Measurements from ENCODE around the gene NPRL2. TPM values are rescaled to one million over a fixed set of nuclear protein-coding genes. Genes with fewer than 3 reads are reported as not detected.

The NPRL2 gene
- total and polyA plus RNA-seq, 2 of the 8 experiments (the other 6 are each of a cell fraction or from before 2014, with no cell fraction given) = 28.4 to 51.4 TPM

DNA sequence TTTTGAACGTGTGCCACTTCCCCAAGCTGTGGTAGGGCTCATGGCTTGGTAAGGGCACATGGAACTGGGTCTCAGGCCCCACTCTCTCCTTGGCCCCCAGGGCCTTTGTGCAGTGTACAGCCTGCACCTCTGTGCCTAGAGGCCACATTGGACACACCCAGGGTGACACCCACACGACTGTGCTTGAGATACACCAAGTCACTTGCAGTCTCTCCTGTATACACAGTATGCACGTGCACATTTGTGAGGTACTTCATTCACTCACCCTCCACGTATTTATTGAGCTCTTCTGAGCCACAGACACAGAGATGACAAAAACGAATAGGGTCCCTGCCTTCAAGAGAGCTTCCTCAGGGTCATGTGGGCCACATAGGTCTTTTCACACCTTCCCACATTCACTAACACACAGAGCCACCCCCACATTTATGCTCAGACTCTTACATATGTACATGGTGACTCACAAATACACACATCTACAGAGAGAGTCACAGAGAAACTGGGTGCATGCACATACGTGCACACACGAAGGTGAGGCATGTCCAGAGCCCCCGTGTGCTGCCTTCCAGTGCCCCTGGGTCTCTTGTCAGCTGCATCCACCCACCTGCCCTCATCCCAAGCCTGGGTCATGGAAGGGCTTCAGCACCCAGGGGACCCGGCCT is 18.6 kb upstream of the NPRL2 start:
- POLR2A ChIA-PET (ENCODE audit: partially characterized antibody) = interaction anchor here (0.8 to 1.4 kb wide), 3 partner anchors 12 to 200 kb away, joined by 3 to 6 read pairs (median 4); partner anchors contain the start of gene HEMK1

More for the DNA sequence above, 18.6 kb upstream of the NPRL2 start:
- H3K79me1 ChIP-seq (ENCODE audit: low read depth, low read length) = 0 out of 2 replicates have a peak, but pooled peaks cover 2% of the 10 kb centered on the region
- H3K23ac ChIP-seq (ENCODE audit: insufficient read length) = no peak overlapping the region
- H2BK5ac ChIP-seq (ENCODE audit: low read depth, low read length) = no peak overlapping the region
- no peaks in the 10 kb centered on the region for H3K79me2 ChIP-seq (ENCODE audit: control insufficient read depth in 1 of 2, insufficient read depth in 2 of 2, low read length in 2 of 2)
- no peak overlapping the region for H3K27ac ChIP-seq (ENCODE audit: low read depth, low read length)
- H3K23me2 ChIP-seq (ENCODE audit: low read depth, low read length) = peaks cover 14% of the 10 kb centered on the region; the same call in 1 of the 2 replicates
- H3K9ac ChIP-seq (replicated peaks in 1 of 4; ENCODE audit: extremely low read depth in 1 of 4, low read depth in 3 of 4, low read length in 3 of 4) = no peak overlapping the region; a peak in 1 of 7 replicates
- DNase-seq (ENCODE audit: low read depth in 1 of 2, low spot score in 2 of 2) = no peak
- 0 out of 2 replicates have a peak overlapping the region, but pooled peaks have one; percentile 82 for H2AK5ac ChIP-seq (ENCODE audit: low read depth, low read length)
- no peak overlapping the region for H3K4me2 ChIP-seq (ENCODE audit: insufficient read depth in 1 of 2, low read depth in 2 of 2, low read length in 2 of 2)
- no peak overlapping the region for H3K14ac ChIP-seq (ENCODE audit: insufficient read length)
- H2BK20ac ChIP-seq (ENCODE audit: low read length) = no peak overlapping the region
- peaks cover 0 to 5% (median under 1%) of the 10 kb centered on the region in 4 experiments; a peak in 3 of 7 replicates for H3K27me3 ChIP-seq (replicated peaks in 1 of 4; ENCODE audit: control insufficient read depth in 3 of 4, extremely low read depth in 1 of 4, insufficient read depth in 3 of 4, low read length in 3 of 4)
- H4K5ac ChIP-seq (ENCODE audit: insufficient read length, low read depth, low read length) = no peak overlapping the region
- no peak overlapping the region for H3K4ac ChIP-seq (replicated peaks; ENCODE audit: insufficient read length, low read depth, low read length)
- TF ChIP-seq SP2 (IDR thresholded peaks at IDR 0.05; ENCODE audit: low read length) (no peak), JUND (IDR thresholded peaks at IDR 0.05; ENCODE audit: low read length) (no peak), TAF7 (optimal IDR thresholded peaks at IDR 0.05; ENCODE audit: borderline replicate concordance, low read depth, low read length) (no peak), EP300 (IDR thresholded peaks at IDR 0.05; ENCODE audit: borderline replicate concordance in 1 of 2, low read depth in 2 of 2, low read length in 2 of 2) (no peak), EZH2 (IDR thresholded peaks at IDR 0.05; ENCODE audit: low read depth, low read length, severe bottlenecking) (no peak), RXRA (IDR thresholded peaks at IDR 0.05; ENCODE audit: insufficient read depth, low read depth, low read length) (no peak), SRF (IDR thresholded peaks at IDR 0.05; ENCODE audit: low read depth, low read length) (no peak)
- H4K8ac ChIP-seq (ENCODE audit: extremely low read depth, insufficient read depth, low read length) = no peak overlapping the region
- no peak overlapping the region for H3K18ac ChIP-seq (ENCODE audit: extremely low read depth, low read length)
- CTCF ChIA-PET (ENCODE audit: partially characterized antibody) = interaction anchor here (0.9 to 5.5 kb wide), 16 partner anchors 7 to 181 kb away, joined by 3 to 52 read pairs (median 6); partner anchors contain the start of genes CYB561D2 and NPRL2
- no peak overlapping the region for H3K4me3 ChIP-seq (ENCODE audit: extremely low read depth in 1 of 4, insufficient read depth in 2 of 4, low read depth in 3 of 4, low read length in 4 of 4)
- H2BK120ac ChIP-seq (replicated peaks; ENCODE audit: low read depth, low read length) = no peak overlapping the region
- no peak overlapping the region for H4K91ac ChIP-seq (replicated peaks; ENCODE audit: insufficient read length, low read length)
- no peak for FAIRE-seq
- no peaks in the 10 kb centered on the region for H3K9me3 ChIP-seq (ENCODE audit: insufficient read depth in 2 of 2, low read depth in 1 of 2, low read length in 1 of 2)
- peaks cover 0 to 30% (median 21%) of the 10 kb centered on the region in 4 experiments; a peak in 6 of 7 replicates for H3K4me1 ChIP-seq (replicated peaks in 1 of 4; ENCODE audit: control insufficient read depth in 3 of 4, insufficient read depth in 4 of 4, low read length in 3 of 4)
- H2AFZ ChIP-seq (ENCODE audit: low read length) = no peak overlapping the region
- H4K20me1 ChIP-seq (replicated peaks in 1 of 2; ENCODE audit: control insufficient read depth in 1 of 2, insufficient read depth in 2 of 2, low read length in 2 of 2) = no peaks in the 10 kb centered on the region
- H2BK12ac ChIP-seq (ENCODE audit: low read depth, low read length) = 0 out of 2 replicates have a peak overlapping the region, but pooled peaks have one; percentile 23
- 81% methylated on average over 9 of the region's 9 CpGs; no CpG with 5 or more reads in 1 of the 2 experiments for WGBS, 2 experiments (ENCODE audit: extremely low coverage in 1 of 2, insufficient coverage in 1 of 2, insufficient read length in 1 of 2, insufficient replicate concordance in 2 of 2, low coverage in 1 of 2, low lambda C conversion rate in 2 of 2, missing lambda C conversion rate in 1 of 2)
- peak overlapping the region; percentile 90; the same call in 1 of the 2 replicates for H2BK15ac ChIP-seq (ENCODE audit: low read length)
- H3K36me3 ChIP-seq (ENCODE audit: control insufficient read depth in 2 of 4, insufficient read depth in 4 of 4, low read length in 3 of 4) = no peaks in the 10 kb centered on the region
- no peak overlapping the region for H3K56ac ChIP-seq (replicated peaks; ENCODE audit: insufficient read length, low read depth, low read length)

Measured in H1 (cell line).